Astrocyte of the cerebellum (primary cell): ENCODE results near the gene ARHGAP40.

Experiments
- DNase-seq: peaks from one replicate; pipeline ENCODE4 v3.0.0-alpha.2; 2011; ENCODE audit warnings: low read depth
- H3K4me3 ChIP-seq: 2 replicates; pipeline ENCODE4 v1.5.1; 2011; ENCODE audit warnings: mild to moderate bottlenecking, low read depth, low read length, moderate library complexity
- CTCF ChIP-seq: IDR thresholded peaks from 2 replicates; pipeline ENCODE4 v1.5.1; 2012; ENCODE audit warnings: low read length, low read depth, moderate library complexity, mild to moderate bottlenecking; ENCODE audit errors: missing control alignments
- in situ Hi-C: cut with HindIII; loops from 2 replicates; pipeline ENCODE4 v1.10.0; 2017; ENCODE audit warnings: low sequenced_read_pairs

The ARHGAP40 gene

GRCh38 chr20:38628580-38629470, 27.2 kb downstream of the ARHGAP40 start:
- no peak for DNase-seq
- TF ChIP-seq CTCF, result no peak
- H3K4me3 ChIP-seq, result no peak overlapping the region
- in situ Hi-C loops, result no loop called here

GRCh38 chr20:38629979-38630378, 28.4 kb downstream of the ARHGAP40 start:
- H3K4me3 ChIP-seq, result no peak overlapping the region
- no peak for TF ChIP-seq CTCF
- no peak for DNase-seq
- in situ Hi-C loops, result no loop called here

- in situ Hi-C loops, result no loop called here
- no peak for DNase-seq
- TF ChIP-seq CTCF, result no peak
- H3K4me3 ChIP-seq, result no peak overlapping the region
Observed at GRCh38 chr20:38630727-38631126, 29.1 kb downstream of the ARHGAP40 start.

GRCh38 chr20:38631155-38632022, 29.8 kb downstream of the ARHGAP40 start:
- TF ChIP-seq CTCF, result no peak
- no peak for DNase-seq
- in situ Hi-C loops, result no loop called here
- no peak overlapping the region for H3K4me3 ChIP-seq

- DNase-seq, result no peak
- peak; percentile 95 for TF ChIP-seq CTCF
- in situ Hi-C loops, result no loop called here
- no peak overlapping the region for H3K4me3 ChIP-seq
Observed at GRCh38 chr20:38633577-38634093, 32.0 kb downstream of the ARHGAP40 start.

- no peak overlapping the region for H3K4me3 ChIP-seq
- no peak for TF ChIP-seq CTCF
- in situ Hi-C loops, result no loop called here
- no peak for DNase-seq
Observed at GRCh38 chr20:38635721-38636288, 34.2 kb downstream of the ARHGAP40 start.
